ENCODE data around the gene HLA-DOA.

DNA sequence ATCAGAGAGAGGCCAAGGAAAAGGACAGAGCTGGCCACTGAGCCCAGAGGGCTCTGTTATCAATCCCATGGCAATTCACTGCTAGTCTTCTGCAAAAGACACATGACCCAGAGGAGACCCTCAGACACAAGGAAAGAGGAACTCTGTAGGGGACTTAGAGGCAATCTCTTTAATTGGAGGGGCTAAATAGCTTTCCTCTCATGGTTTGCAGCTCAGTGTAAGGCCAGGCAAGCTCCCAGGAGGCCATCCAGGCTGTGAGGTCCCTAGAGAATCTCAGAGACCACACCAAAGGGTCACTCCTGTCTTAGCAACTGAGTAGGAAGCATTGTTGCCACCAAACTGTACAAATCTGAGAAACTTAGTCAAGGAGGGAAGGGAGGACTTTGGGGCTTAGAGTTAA is 10.0 kb upstream of the HLA-DOA start:
- TF ChIP-seq CTCF (IDR thresholded peaks at IDR 0.05): no peak
- TF ChIP-seq EP300 (IDR thresholded peaks at IDR 0.05): no peak

Data from ovary (tissue), 3 donors.